ENCODE data around the gene ERVW-1. TPM values are rescaled to one million over a fixed set of nuclear protein-coding genes. Genes with fewer than 3 reads are reported as not detected.

Gene ERVW-1
- total RNA-seq, 1 experiment from 2014 or later, result not detected

DNA sequence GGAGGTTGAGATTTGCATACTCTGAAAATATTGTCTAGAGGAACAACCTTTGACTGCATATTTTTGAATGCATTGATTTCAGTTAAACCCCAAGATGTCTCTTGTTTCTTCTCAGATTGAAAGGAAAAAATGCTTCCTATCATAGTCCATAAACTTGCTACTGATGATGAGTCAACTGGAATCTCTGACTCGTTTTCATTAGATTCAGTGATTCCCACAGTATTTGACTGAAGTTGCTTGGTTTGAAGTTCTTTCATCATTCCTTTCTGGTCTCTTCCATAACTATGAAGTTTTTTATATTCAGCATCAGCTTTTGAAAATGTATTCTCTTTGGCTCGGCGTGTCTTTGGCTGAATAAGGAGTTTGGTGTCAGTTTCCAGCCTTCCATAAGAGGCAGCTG, 39.9 kb upstream of the ERVW-1 start:
- Histone ChIP-seq H3K27ac (ENCODE audit: low read length) (no peak overlapping the region), H3K9me3 (ENCODE audit: control insufficient read depth, insufficient read depth, low read depth, low read length) (no peaks in the 10 kb centered on the region), H3K36me3 (ENCODE audit: control insufficient read depth, insufficient read depth, low read length) (no peaks in the 10 kb centered on the region), H3K4me3 (ENCODE audit: low read depth in 2 of 2, low read length in 2 of 2) (no peak overlapping the region), H3K4me1 (ENCODE audit: control insufficient read depth, insufficient read depth, low read length) (no peaks in the 10 kb centered on the region), H3K27me3 (ENCODE audit: control insufficient read depth, insufficient read depth, low read length) (no peaks in the 10 kb centered on the region)
- ChIA-PET POLR2A (no interaction called here), CTCF (no interaction called here)
- TF ChIP-seq SIN3A (IDR thresholded peaks at IDR 0.05; ENCODE audit: borderline replicate concordance, insufficient read depth, low read depth, low read length), result no peak
- TF ChIP-seq, protein P1, sequence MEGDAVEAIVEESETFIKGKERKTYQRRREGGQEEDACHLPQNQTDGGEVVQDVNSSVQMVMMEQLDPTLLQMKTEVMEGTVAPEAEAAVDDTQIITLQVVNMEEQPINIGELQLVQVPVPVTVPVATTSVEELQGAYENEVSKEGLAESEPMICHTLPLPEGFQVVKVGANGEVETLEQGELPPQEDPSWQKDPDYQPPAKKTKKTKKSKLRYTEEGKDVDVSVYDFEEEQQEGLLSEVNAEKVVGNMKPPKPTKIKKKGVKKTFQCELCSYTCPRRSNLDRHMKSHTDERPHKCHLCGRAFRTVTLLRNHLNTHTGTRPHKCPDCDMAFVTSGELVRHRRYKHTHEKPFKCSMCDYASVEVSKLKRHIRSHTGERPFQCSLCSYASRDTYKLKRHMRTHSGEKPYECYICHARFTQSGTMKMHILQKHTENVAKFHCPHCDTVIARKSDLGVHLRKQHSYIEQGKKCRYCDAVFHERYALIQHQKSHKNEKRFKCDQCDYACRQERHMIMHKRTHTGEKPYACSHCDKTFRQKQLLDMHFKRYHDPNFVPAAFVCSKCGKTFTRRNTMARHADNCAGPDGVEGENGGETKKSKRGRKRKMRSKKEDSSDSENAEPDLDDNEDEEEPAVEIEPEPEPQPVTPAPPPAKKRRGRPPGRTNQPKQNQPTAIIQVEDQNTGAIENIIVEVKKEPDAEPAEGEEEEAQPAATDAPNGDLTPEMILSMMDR (IDR thresholded peaks at IDR 0.05), result no peak
- no peak for TF ChIP-seq TCF7L2 (IDR thresholded peaks at IDR 0.05; ENCODE audit: low read depth, low read length)
- TF ChIP-seq, protein P2, sequence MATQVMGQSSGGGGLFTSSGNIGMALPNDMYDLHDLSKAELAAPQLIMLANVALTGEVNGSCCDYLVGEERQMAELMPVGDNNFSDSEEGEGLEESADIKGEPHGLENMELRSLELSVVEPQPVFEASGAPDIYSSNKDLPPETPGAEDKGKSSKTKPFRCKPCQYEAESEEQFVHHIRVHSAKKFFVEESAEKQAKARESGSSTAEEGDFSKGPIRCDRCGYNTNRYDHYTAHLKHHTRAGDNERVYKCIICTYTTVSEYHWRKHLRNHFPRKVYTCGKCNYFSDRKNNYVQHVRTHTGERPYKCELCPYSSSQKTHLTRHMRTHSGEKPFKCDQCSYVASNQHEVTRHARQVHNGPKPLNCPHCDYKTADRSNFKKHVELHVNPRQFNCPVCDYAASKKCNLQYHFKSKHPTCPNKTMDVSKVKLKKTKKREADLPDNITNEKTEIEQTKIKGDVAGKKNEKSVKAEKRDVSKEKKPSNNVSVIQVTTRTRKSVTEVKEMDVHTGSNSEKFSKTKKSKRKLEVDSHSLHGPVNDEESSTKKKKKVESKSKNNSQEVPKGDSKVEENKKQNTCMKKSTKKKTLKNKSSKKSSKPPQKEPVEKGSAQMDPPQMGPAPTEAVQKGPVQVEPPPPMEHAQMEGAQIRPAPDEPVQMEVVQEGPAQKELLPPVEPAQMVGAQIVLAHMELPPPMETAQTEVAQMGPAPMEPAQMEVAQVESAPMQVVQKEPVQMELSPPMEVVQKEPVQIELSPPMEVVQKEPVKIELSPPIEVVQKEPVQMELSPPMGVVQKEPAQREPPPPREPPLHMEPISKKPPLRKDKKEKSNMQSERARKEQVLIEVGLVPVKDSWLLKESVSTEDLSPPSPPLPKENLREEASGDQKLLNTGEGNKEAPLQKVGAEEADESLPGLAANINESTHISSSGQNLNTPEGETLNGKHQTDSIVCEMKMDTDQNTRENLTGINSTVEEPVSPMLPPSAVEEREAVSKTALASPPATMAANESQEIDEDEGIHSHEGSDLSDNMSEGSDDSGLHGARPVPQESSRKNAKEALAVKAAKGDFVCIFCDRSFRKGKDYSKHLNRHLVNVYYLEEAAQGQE (IDR thresholded peaks at IDR 0.05; ENCODE audit: insufficient read depth in 1 of 2, low read depth in 2 of 2, low read length in 1 of 2), result no peak
- no peak for TF ChIP-seq POLR2AphosphoS5 (IDR thresholded peaks at IDR 0.05; ENCODE audit: low read depth, low read length)
- in situ Hi-C loops (cut with HindIII; ENCODE audit: low pct_unique_long_range_greater_than_20kb, low sequenced_read_pairs) (no loop called here), intact Hi-C loops (cut with micrococcal nuclease; ENCODE audit: unreplicated experiment) (no loop called here)
- DNase-seq (ENCODE audit: low read depth, low spot score) (no peak), ATAC-seq (no peak)
- BruUV-seq (replicated peaks), result no TSS peak

DNA sequence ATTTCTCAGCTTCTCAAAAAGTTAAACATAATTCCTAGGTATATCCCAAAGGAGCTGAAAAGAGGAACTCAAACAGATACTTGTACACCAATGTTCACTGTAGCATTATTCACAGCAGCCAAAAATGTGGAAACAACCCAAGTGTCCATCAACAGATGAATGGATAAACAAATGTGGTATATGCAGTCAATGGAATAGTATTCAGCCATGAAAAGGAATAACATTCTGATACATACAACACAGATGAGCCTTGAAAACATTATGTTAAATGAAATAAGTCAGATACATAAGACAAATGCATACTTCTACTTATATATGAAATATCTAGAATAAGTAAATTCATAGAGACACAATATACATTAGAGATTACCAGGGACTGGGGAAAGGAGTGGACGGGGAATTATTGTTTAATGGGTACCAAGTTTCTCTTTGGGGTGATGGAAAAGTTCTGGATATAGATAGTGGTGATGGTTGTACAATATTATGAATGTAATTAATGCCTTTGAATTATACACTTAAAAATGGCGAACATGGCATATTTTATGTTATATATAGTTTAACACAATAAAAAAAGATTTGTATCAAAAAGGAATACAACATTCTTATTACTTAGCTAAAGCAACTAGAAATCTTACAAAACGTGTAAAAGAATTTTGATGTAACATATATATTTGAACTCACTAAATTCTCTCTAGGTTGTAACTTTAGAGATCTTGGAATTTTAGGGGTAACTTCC, 35.6 kb upstream of the ERVW-1 start:
- ATAC-seq (no peak), DNase-seq (ENCODE audit: low read depth, low spot score) (no peak)
- no peak overlapping the region for H3K27ac ChIP-seq (ENCODE audit: low read length)
- no peak overlapping the region for H3K4me3 ChIP-seq (ENCODE audit: low read depth in 2 of 2, low read length in 2 of 2)
- ChIA-PET POLR2A (no interaction called here), CTCF (interaction anchor here (0.5 kb wide), 1 partner anchor 1453 kb away, joined by 3 read pairs; no protein-coding TSS in a partner anchor)
- in situ Hi-C loops (cut with HindIII; ENCODE audit: low pct_unique_long_range_greater_than_20kb, low sequenced_read_pairs), result no loop called here
- H3K27me3 ChIP-seq (ENCODE audit: control insufficient read depth, insufficient read depth, low read length), result no peaks in the 10 kb centered on the region
- TF ChIP-seq TCF7L2 (IDR thresholded peaks at IDR 0.05; ENCODE audit: low read depth, low read length), result no peak
- TF ChIP-seq, protein P1 (IDR thresholded peaks at IDR 0.05), result no peak
- no peak for TF ChIP-seq SIN3A (IDR thresholded peaks at IDR 0.05; ENCODE audit: borderline replicate concordance, insufficient read depth, low read depth, low read length)
- no peak for TF ChIP-seq POLR2AphosphoS5 (IDR thresholded peaks at IDR 0.05; ENCODE audit: low read depth, low read length)
- TF ChIP-seq, protein P2 (IDR thresholded peaks at IDR 0.05; ENCODE audit: insufficient read depth in 1 of 2, low read depth in 2 of 2, low read length in 1 of 2), result no peak
- H3K36me3 ChIP-seq (ENCODE audit: control insufficient read depth, insufficient read depth, low read length), result no peaks in the 10 kb centered on the region
- H3K9me3 ChIP-seq (ENCODE audit: control insufficient read depth, insufficient read depth, low read depth, low read length), result no peaks in the 10 kb centered on the region
- no peaks in the 10 kb centered on the region for H3K4me1 ChIP-seq (ENCODE audit: control insufficient read depth, insufficient read depth, low read length)
- no TSS peak for BruUV-seq (replicated peaks)
- intact Hi-C loops (cut with micrococcal nuclease; ENCODE audit: unreplicated experiment), result no loop called here

Measured in Panc1 (cell line).